HG03060 (cell line): Measurements from ENCODE around the gene ARHGEF7.

Experiments
- ATAC-seq: cut with Tn5 transposase; IDR thresholded peaks from one replicate; pipeline ENCODE4 v1.9.1; 2021; ENCODE audit warnings: low read depth, moderate number of reproducible peaks; ENCODE audit not compliant: unreplicated experiment

The ARHGEF7 gene

DNA sequence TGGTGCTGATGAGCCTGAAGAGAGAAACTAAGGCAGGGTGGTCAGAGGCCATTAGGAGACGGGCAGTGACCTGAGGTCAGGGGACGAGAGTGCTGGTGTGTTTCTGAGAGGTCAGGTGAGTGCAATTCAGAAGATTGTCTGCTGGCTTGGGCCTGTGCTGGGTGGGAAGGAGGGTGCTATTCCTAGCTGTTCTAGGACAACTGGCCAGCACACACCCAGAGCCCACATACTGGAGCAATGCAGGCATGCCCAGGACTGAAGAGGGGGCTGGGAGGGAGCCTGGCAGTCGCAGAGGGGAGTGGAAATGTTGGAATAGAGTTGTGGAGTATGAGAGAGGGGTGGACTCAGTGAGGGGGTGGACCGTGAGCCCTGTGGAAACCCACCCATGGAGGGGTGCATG, 16.5 kb downstream of the ARHGEF7 start:
- ATAC-seq: no peak

DNA sequence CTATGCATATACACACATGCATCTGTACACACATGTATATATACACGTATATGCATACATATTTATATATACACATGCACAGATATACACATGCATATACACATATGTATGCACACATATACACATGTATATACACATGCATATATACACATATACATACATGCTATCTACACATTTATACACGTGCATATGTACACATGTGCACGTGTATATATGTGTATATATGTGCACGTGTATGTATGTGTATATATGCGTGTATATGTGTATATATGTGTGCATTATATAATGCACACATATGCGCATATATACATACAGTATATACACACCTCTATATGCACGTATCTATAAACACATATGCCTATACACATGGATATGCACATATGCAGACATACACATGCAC, 17.8 kb downstream of the ARHGEF7 start:
- ATAC-seq: no peak

DNA sequence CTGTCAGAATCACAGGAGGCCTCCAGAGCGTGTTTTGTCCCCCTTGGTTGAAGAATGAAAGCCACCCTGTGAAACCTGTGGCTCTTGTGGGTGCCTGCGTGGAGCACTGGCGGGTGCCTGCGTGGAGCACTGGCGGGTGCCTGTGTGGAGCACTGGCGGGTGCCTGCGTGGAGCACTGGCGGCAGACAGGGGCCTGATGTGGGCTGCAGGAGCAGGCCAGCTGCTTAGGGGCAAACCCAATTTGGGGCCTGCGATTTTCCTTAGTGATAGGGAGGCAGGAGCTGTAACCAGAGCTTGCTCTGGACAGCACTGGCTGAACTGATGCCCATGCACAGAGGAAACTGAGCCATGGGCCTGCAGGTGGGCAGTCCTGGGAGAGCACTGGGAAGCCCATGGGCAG, 24.3 kb downstream of the ARHGEF7 start:
- ATAC-seq: no peak

DNA sequence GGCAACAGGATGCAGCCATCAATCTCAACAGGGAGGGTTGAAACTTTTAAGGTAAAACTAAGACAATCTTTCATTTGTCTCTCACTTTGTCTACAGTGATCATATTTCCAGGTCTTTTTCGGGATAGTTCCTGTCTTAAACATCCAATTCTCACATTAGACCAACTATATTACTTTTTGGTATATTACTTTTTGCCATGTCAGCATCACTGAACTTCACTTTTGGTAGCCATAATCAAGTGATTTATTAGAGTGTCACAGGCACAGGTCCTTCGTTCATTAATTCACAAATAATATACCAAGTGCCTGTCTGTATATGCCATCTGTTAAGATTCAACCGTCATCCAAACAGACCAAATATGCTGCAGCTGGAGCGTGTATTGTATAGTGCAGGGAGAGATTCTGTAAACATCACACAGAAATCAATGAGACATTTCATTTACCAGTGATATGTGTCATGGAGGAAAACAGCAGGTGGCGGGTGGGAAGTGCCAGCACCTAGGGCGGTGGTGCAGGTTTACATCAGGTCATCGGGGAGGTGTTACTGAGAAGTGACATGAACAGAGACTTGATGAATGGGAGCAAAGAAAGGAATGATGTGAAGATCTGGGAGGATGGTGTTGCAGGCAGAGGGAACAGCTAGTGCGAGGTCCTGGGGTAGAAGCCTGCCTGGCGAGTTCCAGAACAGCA, 24.9 kb downstream of the ARHGEF7 start:
- no peak for ATAC-seq

DNA sequence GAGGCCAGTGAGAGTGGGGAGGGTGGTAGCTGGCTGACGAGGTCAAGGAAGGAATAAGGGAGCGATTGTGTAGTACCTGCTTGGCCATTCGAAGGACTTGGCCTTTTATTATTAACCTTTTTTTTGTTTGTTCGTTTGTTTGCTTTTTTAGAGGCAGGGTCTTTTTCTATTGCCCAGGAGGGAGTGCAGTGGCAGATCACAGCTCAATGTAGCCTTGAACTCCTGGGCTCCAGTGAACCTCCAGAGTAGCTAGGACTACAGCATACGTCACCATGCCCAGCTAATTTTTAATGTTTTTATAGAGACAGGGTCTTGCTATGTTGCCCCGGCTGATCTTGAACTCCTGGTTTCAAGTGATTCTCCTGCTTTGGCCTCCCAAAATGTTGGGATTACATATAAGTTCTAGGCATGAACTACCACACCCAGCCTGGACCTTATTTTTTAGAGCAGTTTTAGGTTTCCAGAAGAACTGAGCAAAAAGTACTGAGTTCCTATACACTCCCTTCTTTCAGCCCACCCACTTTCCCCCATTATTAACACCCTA, 25.5 kb downstream of the ARHGEF7 start:
- no peak for ATAC-seq

DNA sequence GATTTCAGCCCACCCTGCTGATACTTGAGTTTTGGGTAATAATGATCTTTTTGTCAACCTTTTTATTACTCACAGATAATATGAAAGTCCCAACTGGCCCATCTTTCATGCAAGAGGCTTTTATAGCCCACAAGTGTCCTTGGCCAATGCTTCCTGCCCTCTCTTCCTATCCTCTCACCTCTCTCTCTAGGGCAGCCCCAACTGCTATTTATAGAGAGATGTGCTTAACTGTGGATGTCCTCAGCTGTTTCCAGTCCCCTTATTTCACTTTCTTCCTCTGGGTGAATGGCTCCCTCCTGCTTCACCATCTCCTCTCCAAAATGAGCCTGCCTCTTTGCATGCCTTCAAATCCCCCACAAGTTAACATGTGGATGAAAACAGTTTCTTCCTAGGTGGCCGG, 27.4 kb downstream of the ARHGEF7 start:
- ATAC-seq: no peak

DNA sequence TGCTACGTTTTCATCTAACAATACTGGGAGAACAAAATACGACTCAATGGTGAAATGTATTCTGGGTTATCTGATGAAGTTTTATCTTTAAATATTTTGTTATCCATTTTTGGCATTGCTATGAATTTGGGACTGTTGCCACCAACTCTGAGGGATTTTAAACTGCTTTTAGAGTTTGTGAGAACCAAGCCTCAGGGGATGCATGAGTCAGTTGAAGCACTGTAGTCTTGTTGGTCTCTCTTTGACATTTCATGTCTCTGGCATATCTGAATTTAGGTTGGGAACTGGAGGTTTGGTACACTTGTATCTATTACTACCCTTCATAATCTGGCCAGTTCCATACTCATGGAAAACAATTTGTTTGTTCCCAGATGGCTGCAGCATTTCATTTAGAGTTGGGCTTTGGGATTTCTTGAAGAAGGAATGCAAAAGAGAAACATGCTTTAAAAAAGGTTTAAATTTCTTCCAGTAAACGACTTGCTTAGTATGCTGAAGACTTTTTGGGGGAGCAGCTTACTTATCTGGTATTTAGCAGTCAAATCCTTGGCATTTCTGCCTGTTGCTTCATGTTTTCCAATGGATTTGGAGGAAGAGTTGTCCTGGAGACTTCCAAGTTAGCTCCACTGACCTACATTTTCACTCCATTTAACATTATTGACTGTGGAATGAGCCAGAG, 28.9 kb downstream of the ARHGEF7 start:
- no peak for ATAC-seq

DNA sequence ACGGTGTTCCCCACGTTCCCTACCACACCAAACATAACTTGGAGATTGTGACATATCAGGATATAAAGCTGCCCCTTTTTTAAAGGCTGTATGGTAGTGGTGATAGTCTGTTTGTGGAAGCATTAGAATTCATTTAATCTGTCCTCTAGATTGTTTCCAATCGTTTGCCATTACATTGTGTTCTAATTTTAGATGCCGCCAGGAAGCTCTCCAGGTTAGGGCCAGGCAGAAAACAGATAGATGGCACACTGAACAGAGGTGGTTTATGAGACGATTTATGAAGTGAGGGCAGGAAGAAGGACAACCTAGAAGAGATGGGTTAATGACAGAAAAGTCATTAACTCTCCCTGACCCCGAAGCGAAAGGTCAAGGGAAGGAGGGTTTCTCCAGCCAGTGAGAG, 30.0 kb downstream of the ARHGEF7 start:
- ATAC-seq: no peak

DNA sequence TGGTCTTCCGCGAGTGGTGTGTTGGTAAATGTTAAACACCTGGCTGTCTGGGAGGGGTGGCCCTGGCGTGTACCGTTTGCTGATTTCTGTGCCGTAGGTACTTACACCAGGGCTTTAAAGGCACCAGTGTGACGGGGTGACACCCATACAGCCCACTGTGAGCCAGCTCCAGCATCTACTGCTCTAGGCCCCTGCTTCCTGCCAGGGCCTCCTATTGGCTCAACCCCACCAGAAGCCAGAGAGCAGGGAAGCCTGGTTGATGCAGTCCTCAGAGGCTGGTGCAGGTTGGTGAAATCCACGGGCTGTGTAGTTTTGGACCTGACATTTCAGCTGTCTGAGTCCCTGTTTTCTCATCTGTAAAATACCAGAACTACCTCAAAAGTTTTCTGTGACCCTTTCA, 30.4 kb downstream of the ARHGEF7 start:
- ATAC-seq: no peak

DNA sequence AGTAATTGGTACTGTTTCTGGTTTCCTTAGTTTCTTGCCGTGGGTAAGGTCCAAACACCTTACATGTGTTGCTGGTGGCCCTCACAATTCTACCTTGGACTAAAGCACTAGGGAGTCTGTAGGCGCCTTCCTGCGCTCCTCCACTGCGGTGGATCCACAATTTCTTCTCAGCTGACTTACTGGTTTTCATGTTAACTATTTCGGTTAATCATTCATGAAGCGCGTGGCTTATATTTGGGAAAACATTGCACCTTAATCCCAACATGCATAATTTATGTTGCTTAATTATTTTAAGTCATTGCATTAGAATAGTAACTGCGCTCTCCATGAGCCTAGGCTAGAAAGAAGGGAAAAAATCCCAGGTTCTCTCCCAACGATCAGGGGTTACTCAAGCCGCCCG, 37.7 kb downstream of the ARHGEF7 start:
- ATAC-seq: no peak

DNA sequence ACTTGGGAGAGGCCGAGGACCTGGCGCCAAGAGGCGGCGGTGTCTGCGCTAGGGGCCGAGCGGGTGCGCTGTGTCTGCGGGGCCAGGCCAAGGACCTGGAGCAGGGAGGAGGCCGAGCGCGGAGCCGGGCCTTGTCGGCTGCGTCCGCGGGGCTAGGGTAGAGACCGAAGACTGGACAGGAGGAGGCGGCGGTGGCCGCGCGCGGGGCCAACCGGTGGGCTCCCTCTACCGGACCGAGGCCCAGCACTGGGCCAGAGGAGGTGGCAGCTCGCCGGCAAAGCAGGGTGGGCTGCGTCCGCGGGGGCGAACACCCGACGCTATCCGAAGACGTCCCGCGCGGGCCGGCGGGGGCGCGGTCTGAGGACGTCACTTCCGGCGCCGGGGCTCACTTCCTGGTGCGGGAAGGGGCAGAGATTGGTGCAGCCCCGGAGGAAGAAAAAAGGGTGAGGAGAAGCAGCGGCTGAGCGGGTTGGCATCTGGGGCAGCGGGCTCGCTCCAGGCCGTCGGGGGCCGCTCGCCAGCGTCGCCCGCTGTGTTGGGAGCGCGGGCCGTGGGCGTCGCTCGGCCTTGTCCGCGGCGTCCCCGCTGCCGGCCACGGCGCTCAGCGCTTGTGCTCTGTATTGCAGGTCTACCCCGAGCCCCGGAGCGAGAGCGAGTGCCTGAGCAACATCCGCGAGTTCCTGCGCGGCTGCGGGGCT, 38.3 kb downstream of the ARHGEF7 start:
- peak; percentile 76 for ATAC-seq

DNA sequence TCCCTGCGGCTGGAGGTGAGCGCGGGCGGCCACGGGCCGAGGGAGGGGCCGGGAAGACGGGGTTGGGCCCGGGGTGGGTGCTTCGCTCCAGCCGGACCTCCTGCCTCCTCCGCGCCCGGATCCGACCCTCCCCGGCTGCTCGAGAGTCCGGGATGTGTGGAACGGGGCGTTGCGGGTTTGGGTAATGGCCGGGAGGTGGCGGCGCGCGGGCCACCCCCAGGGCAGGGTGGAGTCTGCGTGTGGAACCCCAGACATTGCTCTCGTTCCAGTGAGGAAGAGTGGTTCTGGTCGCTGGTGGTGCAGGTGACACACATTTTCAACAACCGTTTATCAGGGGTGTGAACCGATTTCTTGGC, 38.8 kb downstream of the ARHGEF7 start:
- ATAC-seq: peak; percentile 26

DNA sequence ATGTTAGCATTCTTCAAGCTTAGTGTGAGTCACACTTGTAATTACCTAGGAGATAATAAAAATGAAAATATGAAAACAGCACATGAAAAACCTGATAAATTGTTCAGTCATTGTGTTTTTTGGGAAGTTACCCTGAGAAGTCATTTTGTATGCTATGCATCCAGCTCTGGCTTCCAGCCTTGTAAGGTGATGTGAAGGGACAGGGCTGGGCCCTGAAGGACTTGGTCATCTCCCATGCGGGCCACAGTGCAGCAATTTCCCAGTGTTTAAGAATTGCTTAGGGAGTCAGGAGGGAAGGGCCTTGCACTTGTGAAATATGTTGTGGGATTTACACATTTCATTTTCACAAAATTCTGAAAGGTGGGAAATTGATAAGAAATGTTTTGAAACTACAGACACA, 41.3 kb downstream of the ARHGEF7 start:
- no peak for ATAC-seq

DNA sequence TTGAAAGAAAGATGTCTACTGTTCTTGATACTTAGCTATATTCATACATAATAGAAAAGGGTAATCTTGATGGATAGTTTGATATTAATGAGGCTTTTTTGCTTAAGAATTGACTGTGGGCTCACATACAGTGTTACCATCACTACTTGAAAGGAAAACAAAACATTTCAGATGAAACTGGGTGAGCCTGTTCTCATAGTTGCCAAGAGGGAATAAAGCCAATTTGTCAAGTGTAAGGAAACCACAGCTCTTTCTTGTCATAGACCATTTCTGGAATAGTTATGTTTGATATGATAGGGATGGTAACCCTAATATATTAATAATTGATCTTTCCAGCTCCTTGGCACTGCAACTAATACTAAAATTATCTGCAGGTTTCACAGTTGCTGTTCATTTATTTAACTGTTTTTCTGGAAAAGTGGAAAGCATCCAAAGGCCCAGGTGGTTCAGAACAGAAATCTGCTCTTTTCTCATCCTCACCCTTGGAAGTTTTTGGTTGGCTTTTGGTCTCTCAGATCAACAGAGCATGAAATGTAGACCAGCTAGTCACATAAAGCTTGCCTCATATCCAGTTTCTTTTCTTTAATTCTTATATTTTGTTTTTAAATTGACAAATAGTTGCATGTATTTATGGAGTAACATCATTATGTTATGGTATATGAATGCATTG, 43.2 kb downstream of the ARHGEF7 start:
- no peak for ATAC-seq

DNA sequence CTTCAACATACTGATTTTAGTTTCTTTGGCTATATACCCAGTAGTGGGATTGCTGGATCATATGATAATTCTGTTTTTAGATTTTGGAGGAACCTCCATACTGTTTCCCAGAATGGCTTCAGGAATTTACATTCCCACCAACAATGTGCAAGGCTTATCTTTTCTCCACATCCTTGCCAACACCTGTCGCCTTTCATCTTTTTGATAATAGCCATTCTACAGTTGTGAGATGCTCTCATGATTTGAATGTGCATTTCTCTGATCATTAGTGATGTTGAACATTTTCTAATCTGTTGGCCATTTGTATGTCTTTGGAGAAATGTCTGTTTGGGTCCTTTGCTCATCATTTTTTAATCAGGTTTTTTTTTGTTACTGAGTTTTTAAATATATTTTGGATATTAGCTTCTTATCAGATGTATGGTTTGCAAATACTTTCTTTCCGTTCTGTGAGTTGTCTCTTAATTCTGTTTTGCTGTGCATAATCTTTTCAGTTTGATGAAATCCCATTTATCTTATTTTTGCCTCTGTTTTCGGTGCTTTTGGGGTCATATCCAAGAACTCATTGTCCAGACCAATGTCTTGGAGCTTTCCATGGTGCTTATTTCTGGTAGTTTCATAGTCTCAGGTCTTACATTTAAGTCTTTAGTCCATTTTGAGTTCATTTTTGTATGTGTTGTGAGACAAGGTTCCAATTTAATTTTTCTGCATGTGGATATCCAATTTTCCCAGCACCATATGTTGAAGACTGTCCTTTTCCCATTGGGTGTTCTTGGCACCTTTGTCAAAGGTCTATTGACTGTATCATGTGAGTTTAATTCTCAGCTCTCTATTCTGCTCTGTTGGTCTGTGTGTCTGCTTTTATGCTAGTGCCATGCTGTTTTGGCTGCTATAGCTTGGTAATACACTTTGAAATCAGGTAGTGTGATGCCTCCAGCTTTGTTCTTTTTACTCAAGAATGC, 44.5 kb downstream of the ARHGEF7 start:
- ATAC-seq: no peak

DNA sequence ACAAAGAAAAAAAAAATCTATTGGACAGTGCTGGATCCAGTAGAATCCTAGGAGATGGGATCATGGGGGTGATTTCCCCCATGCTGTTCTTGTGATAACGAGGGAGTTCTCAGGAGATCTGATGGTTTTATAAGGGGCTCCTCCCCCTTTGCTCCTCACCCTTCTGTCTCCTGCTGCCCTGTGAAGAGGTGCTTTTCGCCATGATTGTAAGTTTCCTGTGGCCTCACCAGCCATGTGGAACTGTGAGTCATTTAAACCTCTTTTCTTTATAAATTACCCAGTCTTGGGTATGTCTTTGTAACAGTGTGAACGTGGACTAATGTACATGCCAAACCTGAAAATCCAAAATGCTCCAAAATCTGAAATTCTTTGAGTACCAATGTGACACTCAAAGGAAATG, 45.5 kb downstream of the ARHGEF7 start:
- no peak for ATAC-seq

DNA sequence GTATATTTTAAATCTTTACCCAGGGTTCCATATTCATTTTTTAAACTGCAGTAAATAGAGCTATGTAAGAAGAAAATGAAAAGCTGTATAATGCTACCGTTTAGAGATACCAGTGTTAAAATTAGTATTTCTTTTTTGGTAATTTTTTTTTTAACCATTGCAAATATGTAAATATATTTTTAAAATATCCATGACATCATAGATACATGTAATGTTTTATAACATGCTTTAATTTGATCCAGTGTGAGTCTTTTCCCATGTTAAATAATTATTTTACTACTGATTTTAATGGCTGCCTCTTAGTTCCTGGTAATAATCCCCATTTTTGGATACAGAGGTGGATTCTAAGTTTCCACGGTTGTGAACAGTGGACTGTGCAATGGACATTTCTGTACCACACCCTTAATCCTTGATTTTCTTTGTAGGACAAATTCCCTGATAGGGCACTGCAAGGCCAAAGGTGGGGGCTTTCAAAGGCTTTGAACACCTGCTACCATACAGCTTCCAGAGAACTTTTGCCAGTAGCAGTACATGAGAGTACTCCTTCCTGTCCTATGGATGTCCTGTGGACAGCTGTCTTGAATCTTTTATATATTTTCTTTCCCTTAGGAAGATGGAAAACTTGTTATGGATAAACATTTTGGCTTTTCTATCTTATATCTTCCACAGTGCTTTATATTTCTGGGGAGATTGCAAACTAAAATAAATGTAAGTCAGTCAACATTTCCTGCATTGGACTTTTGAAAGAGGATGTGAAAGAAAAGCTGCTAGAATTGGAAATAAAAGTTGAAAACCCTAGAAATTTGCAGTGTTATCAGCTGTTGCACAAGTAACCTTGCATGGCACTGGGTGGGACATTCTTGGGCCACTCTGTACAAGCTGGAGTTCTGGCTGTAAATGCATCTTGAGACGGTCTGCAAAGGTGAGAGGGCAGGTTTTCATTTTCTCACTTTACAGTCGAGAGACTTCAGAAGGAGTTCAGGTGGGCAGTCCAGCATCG, 46.8 kb downstream of the ARHGEF7 start:
- ATAC-seq: no peak

DNA sequence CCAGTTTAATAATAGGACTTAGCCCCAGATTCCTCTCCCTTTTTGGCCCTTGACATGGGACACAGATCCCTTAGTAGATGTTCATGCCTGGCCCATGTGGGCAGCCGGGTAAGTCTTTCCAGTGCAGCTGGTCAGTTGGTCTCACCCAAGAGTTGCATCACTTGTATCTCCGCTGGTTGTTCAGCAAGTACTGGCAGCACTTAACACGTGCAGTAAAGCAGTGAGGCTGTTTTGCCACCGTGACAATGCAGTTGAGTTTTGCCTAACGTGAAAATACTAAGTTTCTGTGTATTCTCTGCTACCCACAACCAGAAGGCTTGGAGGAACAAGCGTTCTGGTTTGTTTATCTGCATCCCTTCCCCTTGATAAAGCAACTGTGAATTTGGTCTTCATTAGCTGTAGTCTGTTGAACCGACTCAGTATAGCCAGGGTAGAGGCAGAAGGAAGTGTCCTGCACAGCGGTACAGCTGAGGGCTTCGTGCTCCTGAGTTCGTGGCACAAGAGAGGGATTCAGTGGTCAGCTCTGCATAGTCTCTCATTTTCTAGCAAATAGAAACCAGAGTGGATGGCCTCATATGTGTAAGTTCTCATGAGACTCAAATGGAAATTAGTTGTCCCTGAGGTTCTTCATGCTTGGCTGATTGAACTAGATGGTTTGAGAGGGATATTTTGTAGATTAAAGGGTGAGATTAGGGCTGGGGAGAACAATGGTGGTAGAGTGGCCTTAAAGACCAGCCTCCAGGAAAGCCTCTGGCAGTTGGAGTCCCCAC, 50.3 kb downstream of the ARHGEF7 start:
- peak; percentile 33 for ATAC-seq
